ENCODE measurements around the gene DZANK1. TPM values are rescaled to one million over a fixed set of nuclear protein-coding genes. Genes with fewer than 3 reads are reported as not detected.
A peak's percentile ranks its signal among the peaks of the same experiment; 100 is the strongest.

The DZANK1 gene
- total and polyA plus RNA-seq, 9 of the 15 experiments (the other 6 are each of a cell fraction or from before 2014, with no cell fraction given): 0.04 to 0.18 (median 0.11) TPM; not detected in 2

GRCh38 chr20:18466894-18467730 is at the start of gene DZANK1, which contains the start of gene POLR3F (continued):
- TF ChIP-seq ZNF277 (CRISPR knock-in tag; IDR thresholded peaks at IDR 0.05; ENCODE audit: borderline replicate concordance): no peak
- TF ChIP-seq ZFP91 (CRISPR knock-in tag; IDR thresholded peaks at IDR 0.05): no peak
- peak; percentile 41; the same call in 1 of the 2 replicates for TF ChIP-seq GABPB1 (CRISPR knock-in tag; IDR thresholded peaks at IDR 0.05)
- no peak for TF ChIP-seq PML (IDR thresholded peaks at IDR 0.05; ENCODE audit: low read length)
- TF ChIP-seq TCF3 (CRISPR knock-in tag; IDR thresholded peaks at IDR 0.05): no peak
- no peak for TF ChIP-seq CHD7 (IDR thresholded peaks at IDR 0.05; ENCODE audit: low read depth, low read length)
- TF ChIP-seq POLR2B (IDR thresholded peaks at IDR 0.05; ENCODE audit: low read depth, partially characterized antibody): peak; percentile 47
- no peak for TF ChIP-seq DEAF1 (CRISPR knock-in tag; IDR thresholded peaks at IDR 0.05)
- no peak for TF ChIP-seq DPF2 (IDR thresholded peaks at IDR 0.05)
